Right atrium auricular region (tissue), 2 donors: ENCODE results near the gene SLC9A9. TPM values are rescaled to one million over a fixed set of nuclear protein-coding genes. Genes with fewer than 3 reads are reported as not detected.

ENCODE experiments used
- DNase-seq: peaks from one replicate; pipeline ENCODE4 v3.0.0-alpha.2; 2019; ENCODE audit warnings: low spot score
- H3K27ac ChIP-seq, 2 donors: fragments of 200-600 bp; sonication (generic); 1 replicate in 1 of 2; 2 replicates in 1 of 2; pipeline ENCODE4 v1.5.1; 2016 to 2019
- H3K27me3 ChIP-seq, 2 donors: fragments of 200-600 bp; sonication (generic); one replicate each; pipeline versions ENCODE4 v1.5.1 to v1.6.0; 2017 to 2019
- H3K36me3 ChIP-seq: fragments of 200-600 bp; sonication (generic); one replicate; pipeline ENCODE4 v1.5.1; 2016
- H3K4me1 ChIP-seq, 2 donors: fragments of 200-600 bp; sonication (generic); one replicate each; pipeline versions ENCODE4 v1.5.1 to v1.6.0; 2017 to 2019
- H3K4me3 ChIP-seq, 2 donors: fragments of 200-600 bp; sonication (generic); 1 replicate in 1 of 2; 2 replicates in 1 of 2; pipeline ENCODE4 v1.5.1; 2017 to 2019; ENCODE audit warnings: mild to moderate bottlenecking in 1 of 2, moderate library complexity in 1 of 2
- H3K9me3 ChIP-seq, 2 donors: fragments of 200-600 bp; sonication (generic); one replicate each; pipeline ENCODE4 v1.5.1; 2019
- CTCF ChIP-seq, 2 donors: fragments of 200-600 bp; sonication (generic); IDR thresholded peaks; one replicate each; pipeline ENCODE4 v1.5.1; 2019; ENCODE audit warnings: antibody characterized with exemption in 2 of 2
- total RNA-seq, 2 donors: library from RNA; depleted of rRNA; stranded (reverse); fragments of >200 nt; gene quantifications; one replicate each; pipeline ENCODE4 v1.1.0, GENCODE V29; 2016

The SLC9A9 gene
- total RNA-seq, 2 donors from 2014 or later, result 3.1 to 4.2 TPM

- no peak overlapping the region for H3K4me3 ChIP-seq
- H3K36me3 ChIP-seq, result no peaks in the 10 kb centered on the region
- H3K27ac ChIP-seq, result no peak overlapping the region
- no peaks in the 10 kb centered on the region for H3K4me1 ChIP-seq
- no peaks in the 10 kb centered on the region for H3K9me3 ChIP-seq
- no peak for TF ChIP-seq CTCF (IDR thresholded peaks at IDR 0.05)
- H3K27me3 ChIP-seq, result no peaks in the 10 kb centered on the region
- DNase-seq, result no peak
Measured at GRCh38 chr3:143613226-143613625, 235.0 kb downstream of the SLC9A9 start.

- TF ChIP-seq CTCF (IDR thresholded peaks at IDR 0.05), result no peak
- H3K36me3 ChIP-seq, result no peaks in the 10 kb centered on the region
- H3K27me3 ChIP-seq, result no peaks in the 10 kb centered on the region
- H3K4me1 ChIP-seq, result no peaks in the 10 kb centered on the region
- H3K9me3 ChIP-seq, result no peaks in the 10 kb centered on the region
- H3K4me3 ChIP-seq, result no peak overlapping the region
- DNase-seq, result no peak
- H3K27ac ChIP-seq, result no peak overlapping the region
Measured at GRCh38 chr3:143612541-143612940, 235.7 kb downstream of the SLC9A9 start.

GRCh38 chr3:143608966-143609365 lies 239.3 kb downstream of the SLC9A9 start:
- Histone ChIP-seq H3K27me3 (no peaks in the 10 kb centered on the region), H3K27ac (no peak overlapping the region), H3K4me1 (no peaks in the 10 kb centered on the region), H3K4me3 (no peak overlapping the region), H3K36me3 (no peaks in the 10 kb centered on the region), H3K9me3 (no peaks in the 10 kb centered on the region)
- no peak for DNase-seq
- TF ChIP-seq CTCF (IDR thresholded peaks at IDR 0.05), result no peak

- no peak overlapping the region for H3K27ac ChIP-seq
- no peak for TF ChIP-seq CTCF (IDR thresholded peaks at IDR 0.05)
- no peak for DNase-seq
- H3K4me3 ChIP-seq, result no peak overlapping the region
- H3K4me1 ChIP-seq, result no peaks in the 10 kb centered on the region
- no peaks in the 10 kb centered on the region for H3K36me3 ChIP-seq
- H3K27me3 ChIP-seq, result no peaks in the 10 kb centered on the region
- H3K9me3 ChIP-seq, result no peaks in the 10 kb centered on the region
Measured at GRCh38 chr3:143605233-143605950, 242.9 kb downstream of the SLC9A9 start.

GRCh38 chr3:143604402-143605185 lies 243.7 kb downstream of the SLC9A9 start:
- TF ChIP-seq CTCF (IDR thresholded peaks at IDR 0.05), result no peak
- Histone ChIP-seq H3K27ac (no peak overlapping the region), H3K27me3 (no peaks in the 10 kb centered on the region), H3K36me3 (no peaks in the 10 kb centered on the region), H3K4me1 (no peaks in the 10 kb centered on the region), H3K4me3 (no peak overlapping the region), H3K9me3 (no peaks in the 10 kb centered on the region)
- DNase-seq, result no peak
